IMR-90 (cell line): ENCODE results near the gene MGA. TPM values are rescaled to one million over a fixed set of nuclear protein-coding genes. Genes with fewer than 3 reads are reported as not detected.

Experiments
- ATAC-seq: fragments of 200-7000 bp; cut with Tn5 transposase; 2 replicates; pipeline ENCODE4 v1.9.1; 2020; ENCODE audit warnings: low read depth, mild to moderate bottlenecking, moderate library complexity
- BruUV-seq: library from RNA; stranded (reverse); fragments of 400-500 nt; replicated peaks from 2 replicates; lab custom pipeline; 2021; lab: Mats Ljungman, UMichigan
- CTCF ChIA-PET: fragments of 300-600 bp; formaldehyde crosslinking; extraction: SDS; loops from one replicate; lab custom pipeline; 2021; ENCODE audit warnings: antibody characterized with exemption; lab: Yijun Ruan, JAX
- POLR2A ChIA-PET: fragments of 300-600 bp; sonication (Branson Sonifier 250); formaldehyde crosslinking; loops from one replicate; lab custom pipeline; 2022; ENCODE audit warnings: antibody characterized with exemption; ENCODE audit not compliant: unreplicated experiment; lab: Charles Lee
- DNase-seq: peaks from one replicate; pipeline ENCODE4 v3.0.0; 2013
- H2AFZ ChIP-seq: replicated peaks from 2 replicates; pipeline ENCODE3; 2013; ENCODE audit warnings: low read length, mild to moderate bottlenecking; ENCODE audit not compliant: poor library complexity
- H2AK5ac ChIP-seq: 2 replicates; pipeline ENCODE4 v1.6.1; 2013; ENCODE audit warnings: low read depth, low read length, inconsistent platforms
- H2AK9ac ChIP-seq: replicated peaks from 2 replicates; pipeline ENCODE3; 2013; ENCODE audit warnings: mild to moderate bottlenecking, low read depth, low read length, moderate library complexity; ENCODE audit not compliant: poor library complexity
- H2BK120ac ChIP-seq: 2 replicates; pipeline ENCODE4 v1.6.1; 2013; ENCODE audit warnings: low read depth, low read length, inconsistent platforms
- H2BK15ac ChIP-seq: 3 replicates; pipeline ENCODE4 v1.6.1; 2013; ENCODE audit warnings: low read depth, low read length, inconsistent platforms
- H2BK20ac ChIP-seq: 2 replicates; pipeline ENCODE4 v1.6.1; 2013; ENCODE audit warnings: low read depth, mild to moderate bottlenecking, inconsistent platforms, low read length, moderate library complexity
- H2BK5ac ChIP-seq: 2 replicates; pipeline ENCODE4 v1.6.1; 2013; ENCODE audit warnings: mild to moderate bottlenecking, low read depth, low read length, inconsistent platforms; ENCODE audit not compliant: poor library complexity, severe bottlenecking
- H3K14ac ChIP-seq: replicated peaks from 2 replicates; pipeline ENCODE4 v1.6.1; 2013; ENCODE audit warnings: low read depth, low read length, inconsistent platforms
- H3K18ac ChIP-seq: 2 replicates; pipeline ENCODE4 v1.6.1; 2013; ENCODE audit warnings: low read depth, low read length, control low read depth
- H3K23ac ChIP-seq: 2 replicates; pipeline ENCODE4 v1.6.1; 2013; ENCODE audit warnings: low read depth, low read length, inconsistent platforms
- H3K27ac ChIP-seq: 2 replicates; pipeline ENCODE4 v1.5.1; 2013; ENCODE audit warnings: mild to moderate bottlenecking, control low read depth, low read length; ENCODE audit not compliant: insufficient read depth
- H3K27me3 ChIP-seq: 2 replicates; pipeline ENCODE4 v1.6.1; 2013; ENCODE audit warnings: low read length; ENCODE audit not compliant: control insufficient read depth, insufficient read depth
- H3K36me3 ChIP-seq: 2 replicates; pipeline ENCODE4 v1.6.1; 2013; ENCODE audit warnings: low read length, mixed read lengths; ENCODE audit not compliant: control insufficient read depth, insufficient read depth
- H3K4ac ChIP-seq: 2 replicates; pipeline ENCODE4 v1.6.1; 2013; ENCODE audit warnings: low read depth, low read length, inconsistent platforms
- H3K4me1 ChIP-seq: 2 replicates; pipeline ENCODE4 v1.6.1; 2013; ENCODE audit warnings: low read length, mixed read lengths; ENCODE audit not compliant: control insufficient read depth, insufficient read depth
- H3K4me2 ChIP-seq: 2 replicates; pipeline ENCODE4 v1.6.1; 2013; ENCODE audit warnings: low read depth, mild to moderate bottlenecking, control low read depth, low read length, moderate library complexity
- H3K4me3 ChIP-seq: 2 replicates; pipeline ENCODE4 v1.5.1; 2013; ENCODE audit warnings: low read depth, mild to moderate bottlenecking, control low read depth, low read length, moderate library complexity; ENCODE audit not compliant: insufficient read depth
- H3K56ac ChIP-seq: 2 replicates; pipeline ENCODE4 v1.6.1; 2013; ENCODE audit warnings: low read length, inconsistent platforms; ENCODE audit not compliant: insufficient read depth; ENCODE audit errors: extremely low read depth
- H3K79me1 ChIP-seq, 2 experiments: 2 replicates each; pipeline ENCODE4 v1.6.1; 2013; ENCODE audit warnings: low read length in 2 of 2, inconsistent platforms in 1 of 2, low read depth in 1 of 2
- H3K9ac ChIP-seq: 2 replicates; pipeline ENCODE4 v1.6.1; 2013; ENCODE audit warnings: low read depth, low read length, control low read depth
- H3K9me1 ChIP-seq: 2 replicates; pipeline ENCODE4 v1.6.1; 2013; ENCODE audit warnings: low read length, inconsistent platforms; ENCODE audit not compliant: insufficient read depth
- H3K9me3 ChIP-seq: 2 replicates; pipeline ENCODE4 v1.6.1; 2013; ENCODE audit warnings: low read length; ENCODE audit not compliant: control insufficient read depth, insufficient read depth
- H4K20me1 ChIP-seq: 2 replicates; pipeline ENCODE4 v1.6.1; 2013; ENCODE audit warnings: low read length, inconsistent platforms; ENCODE audit not compliant: insufficient read depth
- H4K5ac ChIP-seq: 2 replicates; pipeline ENCODE4 v1.6.1; 2013; ENCODE audit warnings: mild to moderate bottlenecking, low read depth, low read length, control low read depth
- H4K8ac ChIP-seq, 2 experiments: 2 replicates each; pipeline ENCODE4 v1.6.1; 2013; ENCODE audit warnings: low read depth in 2 of 2, low read length in 2 of 2, control low read depth in 1 of 2, inconsistent platforms in 1 of 2
- H4K91ac ChIP-seq: 2 replicates; pipeline ENCODE4 v1.6.1; 2013; ENCODE audit warnings: low read depth, low read length, inconsistent platforms; ENCODE audit not compliant: insufficient read depth
- FOS ChIP-seq: fragments of 150-350 bp; IDR thresholded peaks from 2 replicates; pipeline ENCODE4 v1.6.1; 2016; ENCODE audit warnings: low read depth, low read length
- RCOR1 ChIP-seq: IDR thresholded peaks from 2 replicates; pipeline ENCODE4 v1.6.1; 2012; ENCODE audit warnings: mild to moderate bottlenecking, low read length, improper control_type of control experiment; ENCODE audit not compliant: insufficient replicate concordance
- RFX5 ChIP-seq: IDR thresholded peaks from 2 replicates; pipeline ENCODE4 v1.8.0; 2012; ENCODE audit warnings: low read depth, mild to moderate bottlenecking, low read length, moderate library complexity
- USF2 ChIP-seq: fragments of 150-350 bp; IDR thresholded peaks from 2 replicates; pipeline ENCODE4 v1.6.1; 2017; ENCODE audit warnings: mild to moderate bottlenecking, antibody characterized with exemption, low read length, low read depth
- WGBS, 2 experiments: methylation state at CpG; one replicate each; pipeline versions ENCODE4 v1.1.5 to v1.1.7; 2013; ENCODE audit warnings: missing lambda C conversion rate in 2 of 2; ENCODE audit not compliant: insufficient read length in 1 of 2; ENCODE audit errors: extremely low coverage in 2 of 2; 5-methylcytosine and 5-hydroxymethylcytosine counted together
- dilution Hi-C: fragments of 300-500 bp; cut with HindIII; formaldehyde crosslinking; loops from one replicate; pipeline ENCODE4 v1.14.3; 2018; ENCODE audit warnings: low sequenced_read_pairs; ENCODE audit not compliant: unreplicated experiment
- in situ Hi-C: fragments of 300-500 bp; cut with MboI; formaldehyde crosslinking; loops from 3 replicates; pipeline ENCODE4 v1.14.3; 2019; ENCODE audit warnings: low sequenced_read_pairs, inconsistent platforms, mixed read lengths
- intact Hi-C: fragments of 100-400 bp; cut with micrococcal nuclease; formaldehyde crosslinking; loops from 2 replicates; pipeline ENCODE4 v1.10.0; 2022
- polyA plus RNA-seq, 3 experiments: library from polyadenylated mRNA; depleted of rRNA; stranded (reverse); fragments of >200 nt; gene quantifications; 2 replicates each; pipeline ENCODE4 v1.2.3, GENCODE V29; 2012; ENCODE audit warnings: low replicate concordance in 1 of 3
- total RNA-seq: library from RNA; depleted of rRNA; stranded (reverse); fragments of >200 nt; gene quantifications from 2 replicates; pipeline ENCODE4 v1.2.3, GENCODE V29; 2012

The MGA gene
- total and polyA plus RNA-seq, 2 of the 4 experiments (the other 2 are of a cell fraction), result 3.2 to 38.0 TPM

- CTCF ChIA-PET, result no interaction called here
- Histone ChIP-seq H4K20me1 (no peaks in the 10 kb centered on the region), H3K14ac (no peak overlapping the region), H3K27ac (no peak overlapping the region), H3K9me1 (no peaks in the 10 kb centered on the region), H3K4me2 (no peak overlapping the region), H4K8ac (no peak overlapping the region), H3K36me3 (no peaks in the 10 kb centered on the region), H2AFZ (no peak overlapping the region), H3K18ac (no peak overlapping the region), H3K4me3 (no peak overlapping the region), H3K27me3 (no peaks in the 10 kb centered on the region), H2BK15ac (no peak overlapping the region), H4K5ac (no peak overlapping the region), H3K9me3 (no peaks in the 10 kb centered on the region), H2AK5ac (no peak overlapping the region), H2BK5ac (no peak overlapping the region), H2BK120ac (no peak overlapping the region), H3K9ac (no peak overlapping the region), H3K56ac (no peak overlapping the region), H3K4ac (no peak overlapping the region), H3K23ac (no peak overlapping the region), H4K91ac (no peak overlapping the region), H3K79me1 (peaks cover 4 to 6% of the 10 kb centered on the region in 2 experiments; a peak in 3 of 4 replicates), H2AK9ac (no peak overlapping the region), H2BK20ac (no peak overlapping the region), H3K4me1 (no peaks in the 10 kb centered on the region)
- no peak for DNase-seq
- TF ChIP-seq USF2 (peak; percentile 19; the same call in 1 of the 2 replicates), RCOR1 (no peak), RFX5 (no peak), FOS (no peak)
- BruUV-seq, result no TSS peak
- POLR2A ChIA-PET, result no interaction called here
- ATAC-seq, result no peak
- intact Hi-C loops (no loop called here), dilution Hi-C loops (no loop called here), in situ Hi-C loops (no loop called here)
- no CpG with 5 or more reads among the region's 1 CpG for WGBS, 2 experiments
Measured at GRCh38 chr15:41634072-41634626, 26.1 kb upstream of the MGA start.
